Endodermal cell (in vitro differentiated cells): ENCODE measurements around the gene SLC9A3. TPM values are rescaled to one million over a fixed set of nuclear protein-coding genes. Genes with fewer than 3 reads are reported as not detected.

Source experiments
- DNase-seq: peaks from one replicate; pipeline ENCODE4 v3.0.0-alpha.2; 2017
- H3K27ac ChIP-seq: 2 replicates; pipeline ENCODE4 v1.5.1; 2013; ENCODE audit warnings: mild to moderate bottlenecking, low read depth, low read length, moderate library complexity
- H3K27me3 ChIP-seq: 2 replicates; pipeline ENCODE4 v1.6.1; 2013; ENCODE audit warnings: mild to moderate bottlenecking, low read length, moderate library complexity; ENCODE audit not compliant: insufficient read depth, control insufficient read depth, poor library complexity, severe bottlenecking
- H3K36me3 ChIP-seq: 2 replicates; pipeline ENCODE4 v1.7.0; 2013; ENCODE audit warnings: mild to moderate bottlenecking, low read length, moderate library complexity; ENCODE audit not compliant: control insufficient read depth, insufficient read depth
- H3K4me1 ChIP-seq: one replicate; pipeline ENCODE4 v1.7.0; 2013; ENCODE audit warnings: low read length; ENCODE audit not compliant: control insufficient read depth, insufficient read depth
- H3K4me3 ChIP-seq: 2 replicates; pipeline ENCODE4 v1.5.1; 2013; ENCODE audit warnings: mild to moderate bottlenecking, low read length, moderate library complexity
- H3K9ac ChIP-seq: 2 replicates; pipeline ENCODE4 v1.6.1; 2013; ENCODE audit warnings: mild to moderate bottlenecking, low read length, moderate library complexity; ENCODE audit not compliant: poor library complexity, severe bottlenecking; ENCODE audit errors: extremely low read depth
- H3K9me3 ChIP-seq: 2 replicates; pipeline ENCODE4 v1.6.1; 2013; ENCODE audit warnings: mild to moderate bottlenecking, low read length, moderate library complexity; ENCODE audit not compliant: control insufficient read depth
- H3K27ac Mint-ChIP-seq: 2 replicates; pipeline ENCODE4 v1.8.0; 2020; ENCODE audit warnings: mixed read lengths
- H3K27me3 Mint-ChIP-seq: 2 replicates; pipeline ENCODE4 v1.8.0; 2021; ENCODE audit warnings: mild to moderate bottlenecking, mixed read lengths; ENCODE audit not compliant: insufficient read depth
- H3K36me3 Mint-ChIP-seq: 2 replicates; pipeline ENCODE4 v1.8.0; 2020; ENCODE audit warnings: low read depth, mixed read lengths
- H3K4me1 Mint-ChIP-seq: 2 replicates; pipeline ENCODE4 v1.8.0; 2020; ENCODE audit warnings: mixed read lengths
- H3K4me3 Mint-ChIP-seq: 2 replicates; pipeline ENCODE4 v1.8.0; 2020; ENCODE audit warnings: mild to moderate bottlenecking, moderate library complexity, mixed read lengths
- H3K9me3 Mint-ChIP-seq: 2 replicates; pipeline ENCODE4 v1.8.0; 2020; ENCODE audit warnings: mild to moderate bottlenecking, mixed read lengths
- CTCF ChIP-seq: fragments of 200-600 bp; sonication (generic); conservative IDR thresholded peaks from 2 replicates; pipeline ENCODE4 v1.5.0; 2021; ENCODE audit warnings: antibody characterized with exemption, mild to moderate bottlenecking
- WGBS, 2 experiments: methylation state at CpG; one replicate each; pipeline versions ENCODE4 v1.1.5 to v1.1.7; 2013; ENCODE audit warnings: missing lambda C conversion rate in 2 of 2, mixed read lengths in 1 of 2; ENCODE audit not compliant: insufficient coverage in 1 of 2, insufficient read length in 1 of 2; 5-methylcytosine and 5-hydroxymethylcytosine counted together
- total RNA-seq, 2 donors: library from RNA; stranded (reverse); fragmentation: NEBNext Ultra II Directional in 1 of 2; extraction: Animal tissue kit (Norgen Biotek cat#: 25700) in 1 of 2; gene quantifications; 2 replicates in 1 of 2; 3 replicates in 1 of 2; pipeline ENCODE4 v1.2.1, GENCODE V29; 2021

SLC9A3 gene
- total RNA-seq, 2 donors from 2014 or later: 1.3 to 1.5 TPM

- TF ChIP-seq CTCF: no peak
- no peak overlapping the region for H3K9ac ChIP-seq
Measured at GRCh38 chr5:553874-554273, 29.6 kb upstream of the SLC9A3 start.

GRCh38 chr5:551406-551805 lies 27.2 kb upstream of the SLC9A3 start:
- Histone ChIP-seq H3K9ac (no peak overlapping the region), H3K9me3 (no peaks in the 10 kb centered on the region), H3K36me3 (no peaks in the 10 kb centered on the region), H3K27ac (no peak overlapping the region), H3K4me3 (no peak overlapping the region), H3K4me1 (no peaks in the 10 kb centered on the region), H3K27me3 (peaks cover 14% of the 10 kb centered on the region)
- Mint-ChIP-seq H3K36me3 (no peaks in the 10 kb centered on the region), H3K4me1 (no peaks in the 10 kb centered on the region), H3K27ac (no peak overlapping the region), H3K9me3 (peaks cover 4% of the 10 kb centered on the region), H3K27me3 (peaks cover 25% of the 10 kb centered on the region), H3K4me3 (no peak overlapping the region)
- TF ChIP-seq CTCF: no peak
- no peak for DNase-seq
- 75 to 93% methylated on average over 1 to 6 of the region's 6 CpGs for WGBS, 2 experiments

More at GRCh38 chr5:553874-554273, 29.6 kb upstream of the SLC9A3 start:
- no peaks in the 10 kb centered on the region for H3K4me1 Mint-ChIP-seq
- Histone ChIP-seq H3K4me3 (no peak overlapping the region), H3K4me1 (no peaks in the 10 kb centered on the region), H3K27me3 (peaks cover 14% of the 10 kb centered on the region), H3K9me3 (no peaks in the 10 kb centered on the region), H3K36me3 (no peaks in the 10 kb centered on the region), H3K27ac (no peak overlapping the region)
- WGBS, 2 experiments: 48 to 65% methylated on average over 5 to 13 of the region's 13 CpGs
- peak; percentile 72 for DNase-seq
- H3K9me3 Mint-ChIP-seq: peaks cover 4% of the 10 kb centered on the region
- no peak overlapping the region for H3K27ac Mint-ChIP-seq
- H3K36me3 Mint-ChIP-seq: no peaks in the 10 kb centered on the region
- H3K4me3 Mint-ChIP-seq: no peak overlapping the region
- peaks cover 19% of the 10 kb centered on the region for H3K27me3 Mint-ChIP-seq

- Histone ChIP-seq H3K4me3 (no peak overlapping the region), H3K9me3 (no peaks in the 10 kb centered on the region), H3K4me1 (no peaks in the 10 kb centered on the region), H3K36me3 (no peaks in the 10 kb centered on the region), H3K9ac (no peak overlapping the region), H3K27me3 (peaks cover 14% of the 10 kb centered on the region), H3K27ac (no peak overlapping the region)
- no peak for DNase-seq
- Mint-ChIP-seq H3K4me1 (no peaks in the 10 kb centered on the region), H3K27me3 (peaks cover 29% of the 10 kb centered on the region), H3K9me3 (peaks cover 4% of the 10 kb centered on the region), H3K36me3 (no peaks in the 10 kb centered on the region), H3K4me3 (no peak overlapping the region), H3K27ac (no peak overlapping the region)
- 100% methylated on average over 1 to 2 of the region's 2 CpGs for WGBS, 2 experiments
- no peak for TF ChIP-seq CTCF
Measured at GRCh38 chr5:549229-549628, 25.0 kb upstream of the SLC9A3 start.
